Osteocyte (in vitro differentiated cells): Measurements from ENCODE around the gene TMOD1. TPM values are rescaled to one million over a fixed set of nuclear protein-coding genes. Genes with fewer than 3 reads are reported as not detected.

Source experiments
- DNase-seq: peaks from one replicate; pipeline ENCODE4 v3.0.0; 2021; ENCODE audit warnings: mixed read lengths; ENCODE audit not compliant: unreplicated experiment; ENCODE audit errors: extremely low spot score
- H3K27ac Mint-ChIP-seq: one replicate; pipeline ENCODE4 v1.8.0; 2021; ENCODE audit warnings: mild to moderate bottlenecking, mixed read lengths; ENCODE audit not compliant: unreplicated experiment
- H3K27me3 Mint-ChIP-seq: one replicate; pipeline ENCODE4 v1.8.0; 2021; ENCODE audit warnings: mixed read lengths; ENCODE audit not compliant: unreplicated experiment
- H3K36me3 Mint-ChIP-seq: one replicate; pipeline ENCODE4 v1.8.0; 2021; ENCODE audit warnings: mixed read lengths; ENCODE audit not compliant: unreplicated experiment
- H3K4me1 Mint-ChIP-seq: one replicate; pipeline ENCODE4 v1.8.0; 2021; ENCODE audit warnings: mixed read lengths; ENCODE audit not compliant: unreplicated experiment
- H3K4me3 Mint-ChIP-seq: one replicate; pipeline ENCODE4 v1.8.0; 2021; ENCODE audit warnings: mild to moderate bottlenecking, moderate library complexity, mixed read lengths; ENCODE audit not compliant: unreplicated experiment
- H3K9me3 Mint-ChIP-seq: one replicate; pipeline ENCODE4 v1.8.0; 2021; ENCODE audit warnings: mixed read lengths; ENCODE audit not compliant: unreplicated experiment
- CTCF ChIP-seq: fragments of 200-600 bp; sonication (generic); IDR thresholded peaks from 2 replicates; pipeline ENCODE4 v1.5.0; 2021; ENCODE audit warnings: antibody characterized with exemption, mild to moderate bottlenecking, moderate library complexity
- total RNA-seq: library from RNA; stranded (reverse); gene quantifications from 2 replicates; pipeline ENCODE4 v1.2.1, GENCODE V29; 2021

TMOD1 gene
- total RNA-seq, 1 donor from 2014 or later: not detected

GRCh38 chr9:97555164-97555563 lies 53.7 kb downstream of the TMOD1 start:
- no peaks in the 10 kb centered on the region for H3K9me3 Mint-ChIP-seq
- no peak overlapping the region for H3K27ac Mint-ChIP-seq
- peaks cover 26% of the 10 kb centered on the region for H3K27me3 Mint-ChIP-seq
- TF ChIP-seq CTCF: no peak
- no peak for DNase-seq
- H3K36me3 Mint-ChIP-seq: no peaks in the 10 kb centered on the region
- no peak overlapping the region for H3K4me3 Mint-ChIP-seq
- H3K4me1 Mint-ChIP-seq: no peaks in the 10 kb centered on the region

GRCh38 chr9:97556036-97556720 lies 54.7 kb downstream of the TMOD1 start:
- Mint-ChIP-seq H3K27ac (no peak overlapping the region), H3K4me1 (no peaks in the 10 kb centered on the region), H3K9me3 (no peaks in the 10 kb centered on the region), H3K36me3 (no peaks in the 10 kb centered on the region), H3K27me3 (peaks cover 22% of the 10 kb centered on the region), H3K4me3 (no peak overlapping the region)
- no peak for DNase-seq
- no peak for TF ChIP-seq CTCF

- TF ChIP-seq CTCF: no peak
- Mint-ChIP-seq H3K4me1 (no peaks in the 10 kb centered on the region), H3K9me3 (no peaks in the 10 kb centered on the region), H3K27ac (no peak overlapping the region), H3K27me3 (peaks cover 25% of the 10 kb centered on the region), H3K36me3 (no peaks in the 10 kb centered on the region), H3K4me3 (no peak overlapping the region)
- DNase-seq: no peak
Measured at GRCh38 chr9:97556721-97557605, 55.5 kb downstream of the TMOD1 start.

- Mint-ChIP-seq H3K36me3 (no peaks in the 10 kb centered on the region), H3K9me3 (no peaks in the 10 kb centered on the region), H3K27ac (no peak overlapping the region), H3K27me3 (peaks cover 24% of the 10 kb centered on the region), H3K4me3 (no peak overlapping the region), H3K4me1 (no peaks in the 10 kb centered on the region)
- TF ChIP-seq CTCF: no peak
- no peak for DNase-seq
Measured at GRCh38 chr9:97557606-97558095, 56.2 kb downstream of the TMOD1 start.

GRCh38 chr9:97558701-97559101 lies 57.2 kb downstream of the TMOD1 start:
- no peak for TF ChIP-seq CTCF
- peaks cover 26% of the 10 kb centered on the region for H3K27me3 Mint-ChIP-seq
- H3K9me3 Mint-ChIP-seq: no peaks in the 10 kb centered on the region
- no peak for DNase-seq
- no peak overlapping the region for H3K4me3 Mint-ChIP-seq
- no peak overlapping the region for H3K27ac Mint-ChIP-seq
- no peaks in the 10 kb centered on the region for H3K36me3 Mint-ChIP-seq
- no peaks in the 10 kb centered on the region for H3K4me1 Mint-ChIP-seq
